Kidney glomerular epithelial cell (primary cell): ENCODE data around the gene SCUBE1.

Source experiments
- DNase-seq: peaks from one replicate; lab custom pipeline; 2025; lab: John Stamatoyannopoulos, UW

SCUBE1 gene

GRCh38 chr22:43236411-43237166, 106.6 kb downstream of the SCUBE1 start:
- no peak for DNase-seq

GRCh38 chr22:43235445-43236409, 107.4 kb downstream of the SCUBE1 start:
- DNase-seq = no peak

GRCh38 chr22:43234264-43234988, 108.7 kb downstream of the SCUBE1 start:
- DNase-seq = no peak

GRCh38 chr22:43233529-43233928, 109.6 kb downstream of the SCUBE1 start:
- DNase-seq = no peak

GRCh38 chr22:43232445-43232844, 110.7 kb downstream of the SCUBE1 start:
- no peak for DNase-seq

GRCh38 chr22:43231724-43232034, 111.5 kb downstream of the SCUBE1 start:
- DNase-seq = no peak

- DNase-seq = peak; percentile 67
Observed at GRCh38 chr22:43230971-43231723, 112.0 kb downstream of the SCUBE1 start.

- no peak for DNase-seq
Observed at GRCh38 chr22:43230571-43230970, 112.6 kb downstream of the SCUBE1 start.

- DNase-seq = no peak
Observed at GRCh38 chr22:43228863-43229262, 114.3 kb downstream of the SCUBE1 start.

GRCh38 chr22:43228330-43228729, 114.8 kb downstream of the SCUBE1 start:
- DNase-seq = no peak

- DNase-seq = no peak
Observed at GRCh38 chr22:43227239-43227630, 115.9 kb downstream of the SCUBE1 start.

- no peak for DNase-seq
Observed at GRCh38 chr22:43226377-43227238, 116.6 kb downstream of the SCUBE1 start.

- no peak for DNase-seq
Observed at GRCh38 chr22:43225609-43226008, 117.6 kb downstream of the SCUBE1 start.

- no peak for DNase-seq
Observed at GRCh38 chr22:43222987-43223386, 120.2 kb downstream of the SCUBE1 start.

- DNase-seq = no peak
Observed at GRCh38 chr22:43222262-43222661, 120.9 kb downstream of the SCUBE1 start.

- DNase-seq = no peak
Observed at GRCh38 chr22:43220625-43221380, 122.4 kb downstream of the SCUBE1 start.

GRCh38 chr22:43218786-43219185, 124.4 kb downstream of the SCUBE1 start:
- no peak for DNase-seq

- DNase-seq = no peak
Observed at GRCh38 chr22:43217285-43218030, 125.7 kb downstream of the SCUBE1 start.

GRCh38 chr22:43216738-43217137, 126.4 kb downstream of the SCUBE1 start:
- no peak for DNase-seq
